Measurements from ENCODE around the gene SPC25. TPM values are rescaled to one million over a fixed set of nuclear protein-coding genes. Genes with fewer than 3 reads are reported as not detected.

SPC25 gene
- total RNA-seq, 3 donors from 2014 or later = 1.0 to 1.1 TPM; not detected in 1

- no peaks in the 10 kb centered on the region for H3K27me3 ChIP-seq
- no peak overlapping the region for H3K27ac ChIP-seq
- DNase-seq (ENCODE audit: low spot score in 2 of 2) = no peak
- no peak for TF ChIP-seq POLR2AphosphoS5 (IDR thresholded peaks at IDR 0.05)
- no peak for TF ChIP-seq POLR2A (IDR thresholded peaks at IDR 0.05)
- TF ChIP-seq, protein P1, sequence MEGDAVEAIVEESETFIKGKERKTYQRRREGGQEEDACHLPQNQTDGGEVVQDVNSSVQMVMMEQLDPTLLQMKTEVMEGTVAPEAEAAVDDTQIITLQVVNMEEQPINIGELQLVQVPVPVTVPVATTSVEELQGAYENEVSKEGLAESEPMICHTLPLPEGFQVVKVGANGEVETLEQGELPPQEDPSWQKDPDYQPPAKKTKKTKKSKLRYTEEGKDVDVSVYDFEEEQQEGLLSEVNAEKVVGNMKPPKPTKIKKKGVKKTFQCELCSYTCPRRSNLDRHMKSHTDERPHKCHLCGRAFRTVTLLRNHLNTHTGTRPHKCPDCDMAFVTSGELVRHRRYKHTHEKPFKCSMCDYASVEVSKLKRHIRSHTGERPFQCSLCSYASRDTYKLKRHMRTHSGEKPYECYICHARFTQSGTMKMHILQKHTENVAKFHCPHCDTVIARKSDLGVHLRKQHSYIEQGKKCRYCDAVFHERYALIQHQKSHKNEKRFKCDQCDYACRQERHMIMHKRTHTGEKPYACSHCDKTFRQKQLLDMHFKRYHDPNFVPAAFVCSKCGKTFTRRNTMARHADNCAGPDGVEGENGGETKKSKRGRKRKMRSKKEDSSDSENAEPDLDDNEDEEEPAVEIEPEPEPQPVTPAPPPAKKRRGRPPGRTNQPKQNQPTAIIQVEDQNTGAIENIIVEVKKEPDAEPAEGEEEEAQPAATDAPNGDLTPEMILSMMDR (IDR thresholded peaks at IDR 0.05) = no peak
- H3K9me3 ChIP-seq = no peaks in the 10 kb centered on the region
- H3K4me1 ChIP-seq = no peaks in the 10 kb centered on the region
- no peak overlapping the region for H3K4me3 ChIP-seq
- H3K36me3 ChIP-seq = no peaks in the 10 kb centered on the region
- intact Hi-C loops (cut with DNase I; ENCODE audit: low total_unique reads) = no loop called here
Observed at GRCh38 chr2:168916331-168916675, 26.1 kb upstream of the SPC25 start.

- intact Hi-C loops (cut with DNase I; ENCODE audit: low total_unique reads) = no loop called here
- no peak for DNase-seq (ENCODE audit: low spot score in 2 of 2)
- H3K9me3 ChIP-seq = no peaks in the 10 kb centered on the region
- no peaks in the 10 kb centered on the region for H3K36me3 ChIP-seq
- TF ChIP-seq, protein P1 (IDR thresholded peaks at IDR 0.05) = no peak
- TF ChIP-seq POLR2A (IDR thresholded peaks at IDR 0.05) (no peak), POLR2AphosphoS5 (IDR thresholded peaks at IDR 0.05) (no peak)
- no peak overlapping the region for H3K4me3 ChIP-seq
- no peaks in the 10 kb centered on the region for H3K27me3 ChIP-seq
- no peak overlapping the region for H3K27ac ChIP-seq
- no peaks in the 10 kb centered on the region for H3K4me1 ChIP-seq
Observed at GRCh38 chr2:168915441-168916330, 25.5 kb upstream of the SPC25 start.

- peak in 1 of 2 donors; percentile 46 for DNase-seq (ENCODE audit: low spot score in 2 of 2)
- Histone ChIP-seq H3K4me1 (no peaks in the 10 kb centered on the region), H3K36me3 (no peaks in the 10 kb centered on the region), H3K27me3 (no peaks in the 10 kb centered on the region), H3K9me3 (no peaks in the 10 kb centered on the region), H3K27ac (peak overlapping the region in 1 of 2 donors; percentile 72), H3K4me3 (no peak overlapping the region)
- intact Hi-C loops (cut with DNase I; ENCODE audit: low total_unique reads) = loop anchor here (2.0 kb wide), 1 partner anchor 69 kb away; no protein-coding TSS in a partner anchor
- TF ChIP-seq POLR2A (IDR thresholded peaks at IDR 0.05) (no peak), POLR2AphosphoS5 (IDR thresholded peaks at IDR 0.05) (no peak)
- TF ChIP-seq, protein P1 (IDR thresholded peaks at IDR 0.05) = no peak
Observed at GRCh38 chr2:168913495-168913894, 23.3 kb upstream of the SPC25 start.

DNA sequence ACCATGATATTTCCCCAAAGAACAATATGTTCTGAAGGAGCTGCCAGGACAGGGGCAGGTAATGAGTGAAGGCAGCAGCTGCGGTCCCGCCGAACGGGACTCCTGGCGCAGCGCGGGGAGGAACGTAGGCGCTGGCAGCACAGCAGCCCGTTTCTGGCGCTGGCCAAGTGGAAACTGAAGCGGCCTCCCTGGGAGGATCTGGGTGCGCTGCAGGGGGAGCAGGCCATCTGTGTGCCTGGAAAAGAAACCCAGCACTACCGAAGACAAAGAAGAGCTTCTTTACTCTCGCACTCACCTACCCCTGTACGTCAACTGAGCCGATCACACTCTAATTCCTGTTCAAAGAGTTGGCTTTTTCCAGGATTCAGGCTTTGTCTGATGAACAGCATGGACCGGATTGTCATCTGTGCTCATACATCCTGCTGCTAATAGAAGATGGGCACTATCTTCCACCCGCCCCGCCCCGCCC lies 22.7 kb upstream of the SPC25 start:
- H3K27me3 ChIP-seq = no peaks in the 10 kb centered on the region
- TF ChIP-seq POLR2AphosphoS5 (IDR thresholded peaks at IDR 0.05) (no peak), POLR2A (IDR thresholded peaks at IDR 0.05) (no peak)
- TF ChIP-seq, protein P1 (IDR thresholded peaks at IDR 0.05) = no peak
- no peaks in the 10 kb centered on the region for H3K36me3 ChIP-seq
- peak overlapping the region in 2 of 3 donors; percentile 32 to 62 for H3K4me3 ChIP-seq
- no peaks in the 10 kb centered on the region for H3K4me1 ChIP-seq
- peak overlapping the region; percentile 15 to 72 for H3K27ac ChIP-seq
- intact Hi-C loops (cut with DNase I; ENCODE audit: low total_unique reads) = loop anchor here (2.0 kb wide), 1 partner anchor 68 kb away; no protein-coding TSS in a partner anchor
- no peaks in the 10 kb centered on the region for H3K9me3 ChIP-seq
- DNase-seq (ENCODE audit: low spot score in 2 of 2) = peak in 1 of 2 donors; percentile 33

- intact Hi-C loops (cut with DNase I; ENCODE audit: low total_unique reads) = loop anchor here (2.0 kb wide), 1 partner anchor 68 kb away; no protein-coding TSS in a partner anchor
- TF ChIP-seq, protein P1 (IDR thresholded peaks at IDR 0.05) = no peak
- TF ChIP-seq POLR2AphosphoS5 (IDR thresholded peaks at IDR 0.05) (no peak), POLR2A (IDR thresholded peaks at IDR 0.05) (no peak)
- Histone ChIP-seq H3K27me3 (no peaks in the 10 kb centered on the region), H3K9me3 (no peaks in the 10 kb centered on the region), H3K4me3 (peak overlapping the region in 2 of 3 donors; percentile 32 to 62), H3K36me3 (no peaks in the 10 kb centered on the region), H3K27ac (peak overlapping the region; percentile 15 to 20), H3K4me1 (no peaks in the 10 kb centered on the region)
- no peak for DNase-seq (ENCODE audit: low spot score in 2 of 2)
Observed at GRCh38 chr2:168912466-168912865, 22.2 kb upstream of the SPC25 start.

All from breast epithelium (tissue), 4 donors.